K562 (cell line): ENCODE measurements around the gene NR2F2. TPM values are rescaled to one million over a fixed set of nuclear protein-coding genes. Genes with fewer than 3 reads are reported as not detected.

Source experiments
- ATF1 ChIP-seq, 2 experiments: fragments of 450-650 bp in 1 of 2; IDR thresholded peaks; 2 replicates each; pipeline ENCODE4 v1.6.1; 2016; ENCODE audit warnings: missing compliant biosample characterization in 1 of 2, missing genetic modification characterization in 1 of 2
- EP400 ChIP-seq: fragments of 450-650 bp; IDR thresholded peaks from 2 replicates; pipeline ENCODE4 v1.6.1; 2017; ENCODE audit warnings: antibody characterized with exemption, mild to moderate bottlenecking, moderate library complexity
- MGA ChIP-seq: fragments of 450-650 bp; IDR thresholded peaks from 2 replicates; pipeline ENCODE4 v1.6.1; 2016; ENCODE audit warnings: mild to moderate bottlenecking, moderate library complexity
- NCOR1 ChIP-seq: fragments of 450-650 bp; IDR thresholded peaks from 2 replicates; pipeline ENCODE4 v1.6.1; 2016; ENCODE audit warnings: mild to moderate bottlenecking, moderate library complexity
- PHF8 ChIP-seq: fragments of 200-600 bp; sonication (generic); IDR thresholded peaks from 2 replicates; pipeline ENCODE4 v1.6.1; 2012; ENCODE audit warnings: mixed run types, mild to moderate bottlenecking, inconsistent platforms, low read length, moderate library complexity, borderline replicate concordance
- PML ChIP-seq: IDR thresholded peaks from 2 replicates; pipeline ENCODE4 v1.6.1; 2012; ENCODE audit warnings: low read length, inconsistent platforms
- POLR2AphosphoS2 ChIP-seq: IDR thresholded peaks from 2 replicates; pipeline ENCODE4 v1.6.1; 2012; ENCODE audit warnings: low read length, improper control_type of control experiment
- RBM22 ChIP-seq: fragments of 200-400 bp; formaldehyde crosslinking; IDR thresholded peaks from 2 replicates; pipeline ENCODE4 v1.6.1; 2018; ENCODE audit warnings: low read length, low read depth; ENCODE audit not compliant: poor library complexity, severe bottlenecking
- TCF7L2 ChIP-seq: fragments of 150-350 bp; IDR thresholded peaks from 2 replicates; pipeline ENCODE4 v1.6.1; 2016; ENCODE audit warnings: low read depth, mild to moderate bottlenecking, low read length, moderate library complexity
- VEZF1 ChIP-seq: fragments of 200-800 bp; sonication (Bioruptor generic); IDR thresholded peaks from 2 replicates; pipeline ENCODE4 v1.6.1; 2017; ENCODE audit warnings: missing genetic modification characterization, missing compliant biosample characterization
- ZNF395 ChIP-seq: fragments of 200-800 bp; sonication (Bioruptor generic); IDR thresholded peaks from 2 replicates; pipeline ENCODE4 v1.6.1; 2017; ENCODE audit warnings: missing genetic modification characterization, missing compliant biosample characterization
- polyA plus RNA-seq, 8 experiments: library from polyadenylated mRNA; depleted of rRNA in 4 of 8; stranded (reverse) in 5 of 8; unstranded in 3 of 8; fragments of >200 nt; fragmentation: Nextera tagmentation in 2 of 8; fragmentation: Illumina TruSeq in 1 of 8; extraction: Ambion mirVana in 2 of 8; extraction: Trizol in 1 of 8; gene quantifications; 2 replicates each; pipeline versions ENCODE4 v1.2.1 to v1.2.3, GENCODE V29; 2011 to 2014; ENCODE audit warnings: inconsistent platforms in 1 of 8, missing spikeins in 1 of 8
- total RNA-seq, 7 experiments: library from RNA; depleted of rRNA in 6 of 7; stranded (reverse); fragments of >200 nt in 6 of 7; fragmentation: Illumina TruSeq in 2 of 7; extraction: Trizol in 2 of 7; gene quantifications; 2 replicates each; pipeline versions ENCODE4 v1.2.1 to v1.2.3, GENCODE V29; 2011 to 2021; ENCODE audit warnings: low replicate concordance in 1 of 7

NR2F2 gene
- total and polyA plus RNA-seq, 9 of the 15 experiments (the other 6 are each of a cell fraction or from before 2014, with no cell fraction given): 6.0 to 51.8 (median 11.1) TPM

GRCh38 chr15:96332637-96333121 is 2.2 kb downstream of the NR2F2 start (continued):
- no peak for TF ChIP-seq RBM22
- TF ChIP-seq PML: no peak
- peak; percentile 6; the same call in 1 of the 2 replicates for TF ChIP-seq VEZF1
- TF ChIP-seq TCF7L2: no peak
- 0 out of 2 replicates have a peak, but pooled peaks have one; percentile 1 for TF ChIP-seq PHF8
- peak; percentile 18; the same call in 1 of the 2 replicates for TF ChIP-seq POLR2AphosphoS2
- TF ChIP-seq ZNF395 (CRISPR knock-in tag): no peak
- no peak for TF ChIP-seq EP400
- 0 out of 2 replicates have a peak, but pooled peaks have one; percentile 2 for TF ChIP-seq MGA
- TF ChIP-seq NCOR1: no peak
- TF ChIP-seq ATF1 (CRISPR knock-in tag; IDR thresholded peaks at IDR 0.05): no peak
- TF ChIP-seq ATF1 (tag; IDR thresholded peaks at IDR 0.05): no peak
